Body of pancreas (tissue), 4 donors: ENCODE data around the gene CCDC71.

ENCODE experiments used
- CTCF ChIP-seq, 7 experiments: fragments of 450-650 bp in 4 of 7; fragments of 200-600 bp in 3 of 7; sonication (generic) in 3 of 7; IDR thresholded peaks; one replicate each; pipeline ENCODE4 v1.5.1; 2016 to 2019; ENCODE audit warnings: antibody characterized with exemption in 7 of 7
- POLR2A ChIP-seq, 3 donors: fragments of 450-650 bp; IDR thresholded peaks; one replicate each; pipeline ENCODE4 v1.6.1; 2016; ENCODE audit warnings: antibody characterized with exemption in 3 of 3, mild to moderate bottlenecking in 2 of 3

GRCh38 chr3:49213998-49214397 lies 47.9 kb upstream of the CCDC71 start:
- TF ChIP-seq CTCF (IDR thresholded peaks at IDR 0.05) (no peak), POLR2A (IDR thresholded peaks at IDR 0.05) (no peak)
